ENCODE data around the gene QTRT2.

QTRT2 gene

DNA sequence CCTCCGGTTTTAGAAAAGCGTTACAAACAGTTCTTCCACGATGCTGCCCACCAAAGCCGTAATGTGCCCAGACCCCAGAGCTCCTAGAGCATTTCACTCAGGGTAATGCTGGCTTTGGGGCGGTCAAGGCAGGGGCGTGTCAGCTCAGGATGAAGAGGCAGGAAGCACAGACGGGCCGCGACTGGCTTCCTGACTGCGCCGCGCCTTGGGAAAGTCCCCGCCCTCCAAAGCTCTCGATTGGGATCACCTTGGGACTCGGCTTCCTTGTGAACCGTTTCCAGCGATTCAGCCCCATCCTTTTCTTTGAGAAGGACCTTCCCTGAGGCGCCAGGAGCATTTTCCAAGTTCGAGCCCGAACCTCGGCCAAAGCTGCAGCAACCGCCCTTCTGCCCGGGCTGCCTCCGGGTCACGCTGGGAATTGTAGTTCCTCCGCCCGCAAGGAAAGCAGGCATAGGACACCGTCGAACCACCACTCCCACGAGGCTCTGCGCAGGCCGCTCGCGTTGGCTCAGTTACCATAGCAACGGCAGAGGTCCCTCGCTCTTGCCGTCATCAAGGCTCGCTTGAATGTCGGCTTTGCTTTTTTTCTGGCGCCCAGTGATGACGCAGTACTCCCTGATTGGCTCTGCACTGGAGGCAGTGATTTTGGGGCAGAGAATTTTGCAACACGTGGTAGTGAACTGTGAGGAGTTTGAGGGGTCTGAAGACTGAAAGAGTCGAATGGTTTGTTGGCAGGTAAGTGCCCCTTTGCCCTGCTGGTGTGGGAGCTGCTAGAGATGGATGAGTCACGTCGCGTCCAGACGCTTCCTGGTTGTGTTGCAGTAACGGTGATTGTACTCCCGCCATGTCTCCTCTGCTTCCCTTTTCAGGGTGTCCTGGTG is at the start of gene QTRT2, which contains the start of gene CCDC191:
QTRT2 (plus strand) TSS at position 608 of the 881 bp plus-strand sequence. CDS start 8,521 bp downstream, outside the sequence.
CCDC191 (minus strand) TSS at position 397 of the 881 bp plus-strand sequence; CDS start at position 337, 60 bp downstream.
- DNase-seq, result peak; percentile 97

DNA sequence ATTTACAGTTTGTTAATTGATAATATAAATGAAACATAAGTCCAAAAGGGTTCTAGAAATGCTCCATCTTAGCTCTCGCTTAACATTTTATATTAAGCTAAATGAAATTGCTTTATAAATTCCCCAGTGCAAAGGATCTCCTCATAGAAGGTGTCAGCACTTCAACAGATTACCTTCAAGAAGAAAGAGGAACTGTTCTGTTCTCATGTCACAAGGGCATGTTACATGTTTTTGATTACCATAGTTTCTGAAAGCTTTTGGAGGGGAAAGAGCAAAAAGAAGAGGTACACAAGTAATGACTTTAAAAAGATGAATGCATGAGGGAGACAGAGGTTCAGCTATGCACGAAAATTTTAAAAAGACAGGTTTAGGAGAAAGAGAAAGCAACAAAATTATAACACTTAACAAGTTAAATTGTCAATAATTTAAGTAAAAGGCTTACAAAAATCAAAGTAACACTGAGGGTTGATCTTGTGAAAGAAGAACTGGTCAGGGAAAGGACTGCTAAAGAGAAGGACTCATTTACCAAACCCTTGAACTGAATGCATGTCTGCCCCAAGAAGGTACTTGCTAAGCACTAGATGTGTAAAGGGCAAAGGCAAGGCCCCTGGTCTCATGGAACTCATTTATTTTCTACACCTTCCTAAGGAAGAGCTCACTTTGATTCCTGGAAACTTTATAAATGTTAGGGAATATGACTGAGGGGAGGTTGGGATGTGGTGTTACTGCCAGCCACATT is 45.3 kb upstream of the QTRT2 start:
- DNase-seq, result no peak

GRCh38 chr3:114014211-114014610 is 42.3 kb upstream of the QTRT2 start:
- DNase-seq, result no peak

DNA sequence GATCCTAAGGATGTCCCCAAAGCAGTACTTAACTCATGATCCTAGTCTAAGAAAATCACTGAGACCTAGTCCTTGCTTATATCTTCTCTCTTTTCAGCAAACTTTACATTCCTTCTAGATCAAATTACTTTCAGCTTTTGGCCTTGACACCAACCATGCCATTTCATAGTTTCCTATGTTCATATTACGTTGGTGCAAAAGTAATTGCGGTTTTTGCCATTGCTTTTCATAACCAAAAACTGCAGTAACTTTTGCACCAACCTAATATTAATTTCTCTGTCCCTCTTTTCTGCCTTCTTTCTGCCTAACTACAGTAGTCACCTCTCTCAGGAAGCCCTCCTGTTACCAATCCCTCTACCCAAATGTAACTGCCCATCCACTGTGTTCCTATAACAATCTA is 37.1 kb upstream of the QTRT2 start:
- DNase-seq, result no peak

GRCh38 chr3:114020907-114021306 is 35.6 kb upstream of the QTRT2 start:
- DNase-seq, result no peak

DNA sequence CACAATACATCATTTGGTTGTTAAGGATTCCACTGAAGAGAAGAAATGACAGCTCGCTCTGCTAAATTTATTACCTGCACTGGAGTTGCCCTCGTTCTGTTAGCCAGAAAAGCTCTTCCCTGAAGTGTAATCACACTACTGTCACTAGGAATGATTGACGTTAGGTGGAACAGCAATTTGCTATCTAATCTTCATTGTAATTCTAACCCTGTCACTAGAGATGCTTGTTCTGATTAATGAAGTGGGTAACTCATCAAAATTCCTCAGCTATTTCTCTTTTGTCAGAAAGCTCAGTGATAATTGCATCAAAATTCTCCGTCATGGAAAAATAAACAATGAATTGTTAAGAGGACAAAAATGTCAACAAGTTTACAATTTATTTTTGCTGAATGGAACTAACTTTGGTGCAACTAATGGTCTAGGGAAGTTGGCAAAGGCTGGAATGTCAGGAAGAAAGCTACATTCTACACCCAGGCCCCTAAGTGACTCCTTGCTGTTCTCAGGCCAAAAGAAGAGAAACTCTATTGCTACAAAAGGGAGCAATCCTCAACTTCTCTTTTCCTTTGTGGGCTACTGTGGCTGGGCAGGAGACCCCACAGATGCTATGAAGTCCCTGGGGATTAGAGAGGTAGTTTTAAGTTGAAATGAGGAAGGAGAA is 34.3 kb upstream of the QTRT2 start:
- DNase-seq, result no peak

- DNase-seq, result no peak
Observed at GRCh38 chr3:114025451-114025850, 31.1 kb upstream of the QTRT2 start.

DNA sequence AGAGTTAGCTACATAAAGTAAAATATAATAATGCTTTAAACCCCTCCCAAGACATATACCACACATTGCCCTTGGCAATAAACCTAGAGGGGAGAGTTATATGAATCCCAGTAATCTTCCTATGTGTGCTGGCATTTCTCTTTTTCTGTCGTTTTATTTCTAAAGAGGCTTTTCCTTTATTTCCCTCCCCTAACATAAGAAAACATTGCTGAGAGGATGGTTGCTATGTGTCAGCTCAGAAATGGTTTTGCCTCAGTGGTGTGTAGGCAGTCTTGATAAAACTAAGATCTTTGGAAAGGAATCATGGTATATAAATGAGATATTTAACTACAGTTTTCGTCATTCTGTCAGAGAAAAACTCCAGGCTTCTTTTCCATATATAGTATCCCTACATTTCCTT is 30.2 kb upstream of the QTRT2 start:
- no peak for DNase-seq

DNA sequence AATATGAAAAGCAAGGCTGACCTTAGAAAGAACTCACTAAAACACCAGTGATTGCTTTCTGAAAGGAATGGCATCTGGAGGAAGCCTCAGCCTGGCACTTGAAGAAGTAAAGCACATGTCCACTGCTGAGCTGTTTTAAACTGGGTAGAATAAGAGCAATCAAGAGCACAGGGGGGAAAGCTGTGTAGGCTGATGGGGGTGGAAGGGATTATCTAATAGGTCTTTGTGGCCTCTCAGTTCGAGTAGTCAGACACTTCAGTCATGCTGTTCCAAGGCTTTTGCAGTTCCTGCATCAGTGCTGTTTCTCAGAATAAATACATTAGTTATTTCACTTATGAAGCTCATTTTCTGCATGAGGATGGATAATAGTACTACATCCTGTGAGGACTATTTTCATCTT is 22.8 kb upstream of the QTRT2 start:
- no peak for DNase-seq

- DNase-seq, result no peak
Observed at GRCh38 chr3:114034211-114034610, 22.3 kb upstream of the QTRT2 start.

DNA sequence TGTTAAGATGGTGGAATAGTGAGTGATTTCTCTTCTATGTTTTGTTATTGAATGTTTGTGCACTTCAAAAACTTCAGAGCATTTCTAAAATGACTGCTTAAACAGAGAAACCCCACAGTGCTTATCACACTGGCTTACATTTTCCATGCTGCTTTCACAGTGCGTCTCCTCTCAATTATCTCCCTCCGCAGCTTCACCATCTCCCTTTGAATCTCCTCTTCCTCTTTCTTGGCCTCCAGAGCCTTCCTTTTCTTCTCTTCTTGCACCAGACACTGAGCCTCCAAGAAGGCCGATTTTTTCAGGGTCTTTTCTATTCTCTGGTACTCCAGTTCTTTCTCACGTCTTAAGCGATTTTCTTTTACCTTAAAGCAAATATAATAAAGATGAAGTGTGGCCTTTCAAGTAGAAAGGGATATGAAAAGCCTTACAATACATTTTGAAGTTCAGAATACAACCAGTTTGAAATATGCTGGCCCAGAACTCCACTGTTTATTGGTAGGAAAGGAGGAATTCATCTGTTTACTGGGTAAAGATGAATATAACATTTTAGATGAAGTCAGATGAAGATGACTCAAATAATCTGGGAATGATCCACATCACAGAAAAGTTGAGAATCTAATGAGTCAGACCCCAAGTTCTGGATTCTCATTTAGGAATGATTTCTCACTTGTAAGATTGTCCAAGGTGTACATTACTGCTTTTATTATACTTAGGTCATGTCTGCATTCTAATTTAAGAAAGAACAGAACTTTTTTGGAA is 21.6 kb upstream of the QTRT2 start:
- no peak for DNase-seq

DNA sequence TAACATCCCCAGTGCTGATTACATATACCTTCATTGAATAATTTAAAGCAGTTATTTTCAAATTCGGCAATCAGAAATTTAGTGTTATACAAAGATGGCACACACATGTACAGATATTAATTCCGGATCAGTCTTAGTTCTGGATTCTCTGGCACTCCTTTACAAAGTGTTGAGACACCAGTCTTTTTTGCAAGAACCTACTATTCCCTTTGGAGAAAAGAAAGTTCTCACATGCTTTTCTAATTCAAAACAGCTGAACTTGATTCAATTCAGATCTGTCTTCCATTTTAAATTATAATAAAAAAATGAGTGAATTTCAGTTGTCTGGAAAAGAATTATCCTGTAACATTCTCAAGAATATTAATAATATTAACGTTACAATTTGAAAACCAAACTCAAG is 20.6 kb upstream of the QTRT2 start:
- DNase-seq, result no peak

- DNase-seq, result no peak
Observed at GRCh38 chr3:114043205-114043604, 13.3 kb upstream of the QTRT2 start.

DNA sequence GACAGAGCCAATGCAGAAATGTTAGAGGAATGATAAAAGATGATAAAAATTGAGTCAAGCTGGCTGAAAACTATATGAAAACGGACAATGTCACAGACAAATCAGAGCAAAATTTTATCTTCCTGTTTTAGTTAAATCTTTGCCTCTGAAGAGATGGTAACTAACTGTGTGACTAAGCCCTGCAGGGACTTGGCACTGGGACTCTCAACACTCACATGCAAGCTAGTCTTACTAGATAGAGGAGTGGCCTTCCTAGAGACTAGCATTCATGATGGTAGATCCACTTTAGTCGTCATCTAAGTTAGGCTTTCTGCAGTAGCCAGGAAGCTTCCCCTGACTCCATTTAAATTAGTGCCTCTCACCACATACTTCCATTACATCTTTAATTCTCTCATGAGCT is 4.3 kb upstream of the QTRT2 start:
- DNase-seq, result no peak

DNA sequence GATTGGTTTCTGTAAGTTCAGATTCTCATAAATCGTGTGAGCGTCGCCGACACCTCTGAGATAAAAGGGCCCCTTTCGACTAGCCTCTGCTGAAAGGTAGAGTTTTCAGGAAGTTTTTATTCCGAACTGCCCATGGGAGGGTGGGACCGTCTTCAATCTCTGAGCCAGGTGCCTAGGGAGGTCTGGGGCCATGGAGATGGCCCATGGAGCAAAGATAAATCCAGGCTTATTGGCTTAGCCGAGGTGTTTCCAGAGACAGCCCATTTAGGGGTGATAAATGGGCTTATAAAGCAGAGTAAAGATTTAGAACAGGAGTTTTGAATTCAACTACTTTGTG is 442 bp downstream of the QTRT2 start:
- DNase-seq, result no peak

GRCh38 chr3:114058646-114059045 is 2.1 kb downstream of the QTRT2 start:
- DNase-seq, result no peak

- DNase-seq, result no peak
Observed at GRCh38 chr3:114060906-114061655, 4.5 kb downstream of the QTRT2 start.

- no peak for DNase-seq
Observed at GRCh38 chr3:114067804-114068203, 11.3 kb downstream of the QTRT2 start.

DNA sequence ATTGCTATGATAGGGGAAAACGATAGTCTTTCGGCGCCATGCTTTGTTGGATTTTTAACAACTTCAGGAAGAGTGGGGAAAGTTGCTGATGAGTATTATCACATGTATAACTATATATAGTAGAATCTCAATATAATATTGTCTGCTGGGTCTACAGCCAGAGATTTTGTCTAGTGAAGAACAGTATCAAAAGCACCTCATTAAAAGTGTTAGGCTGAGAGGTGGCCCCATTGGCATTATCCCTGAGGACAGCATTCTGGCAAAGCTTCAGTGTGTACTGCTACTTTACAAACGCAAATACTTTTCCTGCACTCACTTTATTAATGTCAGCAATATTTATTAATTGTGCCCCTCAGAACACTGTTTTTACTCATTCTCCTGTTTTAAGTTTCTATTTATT is 11.8 kb downstream of the QTRT2 start:
- no peak for DNase-seq

DNA sequence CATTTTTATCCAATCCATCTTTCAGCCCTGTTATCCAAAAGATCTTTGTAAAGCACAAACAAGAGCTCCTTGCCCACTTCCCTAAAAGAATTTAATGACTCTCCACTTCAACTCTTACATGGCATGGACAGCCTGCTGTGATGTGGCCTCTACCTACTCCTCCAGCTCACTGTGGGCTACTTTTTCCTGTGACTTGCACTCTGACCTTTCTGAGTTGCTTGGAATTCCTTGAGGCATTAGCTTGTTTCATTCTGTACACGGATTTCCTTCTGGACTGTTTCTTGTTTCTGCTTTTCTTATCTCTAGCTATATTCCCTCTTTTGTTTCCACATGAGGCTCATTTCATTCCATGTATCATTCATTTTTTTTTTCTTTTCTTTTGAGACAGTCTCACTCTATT is 15.2 kb downstream of the QTRT2 start:
- no peak for DNase-seq

- no peak for DNase-seq
Observed at GRCh38 chr3:114076711-114077110, 20.2 kb downstream of the QTRT2 start.

DNA sequence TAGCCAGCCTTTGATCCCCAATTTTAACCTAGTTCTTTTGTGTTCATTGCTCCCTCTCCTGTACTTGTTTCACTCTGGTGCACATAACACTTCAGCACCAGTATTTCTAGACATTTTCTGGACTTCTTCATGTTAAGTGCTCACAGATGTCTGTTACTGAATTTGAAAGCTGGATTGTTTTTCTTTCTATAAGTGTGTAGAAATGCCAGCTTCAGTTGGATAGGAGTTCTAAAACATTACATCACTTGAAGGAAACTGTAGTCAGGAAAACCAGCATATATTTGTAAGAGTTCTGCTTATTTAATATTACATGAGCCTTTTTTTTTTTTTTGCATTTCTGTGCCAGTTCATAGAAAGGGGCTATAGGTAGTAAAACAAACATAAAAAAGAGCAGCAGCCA is 21.6 kb downstream of the QTRT2 start:
- DNase-seq, result no peak
